GM21576 (cell line): ENCODE measurements around the gene GUCA1A.
"Not testable (repeated sequence)": the region's sequence is repeated elsewhere in the genome, so short reads cannot be mapped to it uniquely, and the experiment has no call there.

Experiments used
- ATAC-seq: cut with Tn5 transposase; IDR thresholded peaks from one replicate; pipeline ENCODE4 v1.9.1; 2021; ENCODE audit warnings: mild to moderate bottlenecking, moderate library complexity; ENCODE audit not compliant: unreplicated experiment

GUCA1A gene

DNA sequence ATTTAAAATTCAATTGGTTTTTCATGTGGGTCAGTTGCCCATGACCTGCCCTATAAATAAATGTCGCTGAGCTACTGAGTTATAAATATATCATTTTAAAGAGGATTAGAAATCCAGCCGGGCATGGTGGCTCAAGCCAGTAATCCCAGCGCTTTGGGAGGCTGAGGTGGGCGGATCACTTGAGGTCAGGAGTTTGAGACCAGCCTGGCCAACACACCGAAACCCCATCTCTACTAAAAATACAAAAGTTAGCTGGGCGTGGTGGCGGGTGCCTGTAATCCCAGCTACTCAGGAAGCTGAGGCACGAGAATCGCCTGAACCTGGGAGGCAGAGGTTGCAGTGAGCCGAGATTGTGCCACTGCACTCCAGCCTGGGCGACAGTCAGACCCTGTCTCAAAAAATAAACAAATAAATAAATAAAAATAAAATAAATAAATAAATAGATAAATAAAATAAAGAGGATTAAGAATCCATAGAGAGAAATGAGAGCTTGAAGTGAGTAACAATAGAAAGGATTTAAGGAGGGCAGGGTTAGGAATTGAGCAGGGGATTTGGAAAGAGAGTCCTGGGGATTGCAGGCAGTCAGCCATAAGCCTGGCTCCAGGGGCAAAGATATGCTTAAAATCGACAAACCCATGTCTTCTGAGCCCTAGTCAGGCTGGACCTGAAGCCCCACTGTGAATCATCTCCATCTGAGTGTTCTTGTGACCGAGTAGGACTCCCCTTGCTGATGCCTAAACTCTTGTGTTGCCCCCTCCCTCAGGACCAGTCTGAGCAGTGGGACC is 29.2 kb downstream of the GUCA1A start:
- not testable (repeated sequence) for ATAC-seq

- ATAC-seq: no peak
These were observed 30.0 kb downstream of the GUCA1A start for GRCh38 chr6:42203183-42203582.

DNA sequence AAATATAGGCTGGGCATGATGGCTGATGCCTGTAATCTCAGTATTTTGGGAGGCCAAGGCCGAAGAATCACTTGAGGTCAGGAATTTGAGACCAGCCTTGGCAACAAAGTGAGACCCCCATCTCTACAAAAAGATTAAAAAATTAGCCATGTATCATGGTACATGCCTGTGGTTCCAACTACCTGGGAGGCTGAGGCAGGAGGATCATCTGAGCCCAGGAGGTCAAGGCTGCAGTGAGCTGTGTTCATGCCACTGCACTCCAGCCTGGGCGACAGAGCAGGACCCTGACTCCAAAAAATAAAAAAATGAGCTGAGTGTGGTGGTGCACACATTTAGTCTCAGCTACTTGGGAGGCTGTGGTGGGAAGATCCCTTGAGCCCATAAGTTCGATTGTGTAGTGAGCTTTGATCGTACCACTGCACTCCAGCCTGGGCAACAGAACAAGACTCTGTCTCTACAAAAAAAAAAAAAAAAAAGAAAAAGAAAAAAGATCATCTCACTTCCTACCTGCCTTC is 31.7 kb downstream of the GUCA1A start:
- ATAC-seq: no peak

- not testable (repeated sequence) for ATAC-seq
These were observed 34.4 kb downstream of the GUCA1A start for GRCh38 chr6:42207559-42207958.

DNA sequence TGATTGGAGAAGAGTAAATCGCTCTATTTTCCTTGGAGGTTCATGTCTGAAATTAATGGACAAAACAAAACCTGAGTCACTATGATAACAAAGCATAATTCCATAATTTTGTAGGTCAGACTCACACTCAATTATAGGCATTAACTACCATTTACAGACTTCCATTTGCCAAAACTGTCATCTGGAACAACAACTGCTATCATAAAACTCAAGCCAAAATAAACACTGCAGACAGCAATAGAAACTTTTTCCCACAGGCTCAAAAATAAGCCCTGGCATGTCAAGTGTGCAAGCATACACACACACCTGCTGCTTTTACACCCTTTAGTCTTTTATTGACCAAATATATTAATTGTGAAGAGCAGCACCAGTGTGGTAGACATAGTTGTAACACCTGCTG is 37.4 kb downstream of the GUCA1A start:
- ATAC-seq: no peak

DNA sequence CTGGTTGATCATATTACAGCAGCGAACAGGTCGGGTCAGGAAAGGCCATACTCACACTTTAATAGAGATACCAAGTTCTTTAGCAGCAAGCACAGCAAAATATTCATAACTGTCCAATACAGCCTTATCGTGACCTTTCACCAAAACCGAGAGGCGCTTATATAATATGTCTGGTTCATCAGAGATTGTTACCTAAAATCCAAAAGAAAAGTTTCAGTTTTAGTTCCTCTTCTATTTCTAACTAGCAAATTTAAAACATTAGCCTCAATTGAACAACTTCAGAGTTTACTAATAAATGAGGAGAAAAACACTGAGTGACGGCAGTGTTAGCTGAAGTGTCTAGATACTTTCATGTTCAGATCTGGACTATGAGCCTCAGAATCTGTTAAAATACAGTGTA is 38.6 kb downstream of the GUCA1A start:
- no peak for ATAC-seq

DNA sequence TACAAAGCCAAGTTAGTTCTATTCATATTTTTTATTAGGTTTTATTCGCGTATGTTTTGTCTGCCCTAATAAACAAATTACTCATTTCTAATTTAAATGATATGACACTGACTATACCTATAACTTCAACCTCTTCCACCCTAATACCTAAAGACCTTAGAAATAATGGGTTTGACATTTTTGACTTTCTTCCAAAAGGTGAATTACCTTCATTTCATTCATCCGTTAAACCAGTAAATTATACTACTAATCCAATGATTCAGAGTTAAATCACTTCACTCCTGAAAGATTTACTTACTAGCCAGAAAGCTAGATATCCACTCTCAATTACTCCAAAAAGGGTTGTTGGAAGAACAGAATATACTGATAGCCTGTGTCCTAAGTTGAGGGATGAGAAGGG is 39.3 kb downstream of the GUCA1A start:
- ATAC-seq: no peak

GRCh38 chr6:42216495-42216894 is 43.3 kb downstream of the GUCA1A start:
- ATAC-seq: not testable (repeated sequence)

- ATAC-seq: no peak
These were observed 44.0 kb downstream of the GUCA1A start for GRCh38 chr6:42217157-42217518.

DNA sequence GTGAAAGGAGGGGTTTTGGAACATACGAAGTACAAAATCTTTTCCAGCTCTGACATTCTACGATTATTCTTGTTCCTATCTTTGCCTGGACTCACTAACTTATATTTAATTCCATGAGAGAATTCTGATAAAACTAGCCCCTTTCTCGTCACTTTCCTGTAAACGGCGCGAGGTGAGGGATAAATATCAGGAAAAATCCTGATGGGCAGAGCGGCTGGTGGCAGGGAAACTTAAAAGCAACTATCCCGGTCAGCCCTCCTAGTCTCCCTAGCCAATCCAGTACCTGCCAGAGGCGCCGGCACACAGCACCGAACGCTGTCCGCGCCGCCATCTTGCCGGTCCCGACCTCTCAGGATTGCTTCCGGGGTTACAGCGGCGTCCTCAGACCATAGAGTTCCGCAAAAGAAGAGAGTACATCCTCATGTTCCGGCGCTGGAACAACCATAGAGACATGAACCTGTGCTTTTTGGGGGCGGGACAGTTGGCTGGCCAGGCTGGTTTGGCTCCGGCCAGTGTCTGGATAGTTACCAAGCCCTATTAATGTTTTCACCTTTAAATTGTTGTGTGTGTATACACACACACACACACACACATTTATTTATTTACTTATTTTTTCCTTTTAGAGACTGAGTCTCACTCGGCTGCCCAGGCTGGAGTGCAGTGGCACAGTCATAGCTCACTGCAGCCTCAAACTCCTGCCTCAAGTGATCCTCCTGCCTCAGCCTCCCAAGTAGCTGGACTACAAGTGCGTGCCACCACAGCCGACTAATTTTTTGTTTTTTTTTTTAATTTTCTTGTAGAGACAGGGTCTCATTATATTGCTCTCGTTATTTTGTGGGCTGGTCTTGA is 44.6 kb downstream of the GUCA1A start, which contains the start of gene MRPS10:
TSS of gene MRPS10 (minus strand) at position 343 of the 849 bp plus-strand sequence. CDS start at position 331, 12 bp downstream.
- peak; percentile 89 for ATAC-seq

- ATAC-seq: no peak
These were observed 47.6 kb downstream of the GUCA1A start for GRCh38 chr6:42220807-42221206.

DNA sequence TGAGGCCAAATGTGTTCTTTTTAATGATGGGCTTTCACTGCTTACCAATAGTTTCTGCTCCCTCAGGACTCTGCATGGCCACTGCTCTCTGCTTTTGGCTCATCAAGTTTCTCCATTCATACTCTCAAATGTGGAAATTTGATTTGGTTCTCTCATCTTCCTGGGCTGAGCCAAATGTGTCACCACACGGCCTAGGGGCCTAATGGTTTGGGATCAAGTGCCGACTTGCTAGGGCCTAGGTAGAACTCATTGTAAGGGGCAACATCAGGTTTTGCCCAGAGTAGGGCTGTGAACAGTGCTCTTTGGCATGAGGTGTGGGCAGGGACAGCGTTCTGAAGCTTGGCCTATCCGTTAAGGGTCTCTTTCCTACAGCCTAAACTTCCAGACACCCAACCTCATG is 48.4 kb downstream of the GUCA1A start:
- no peak for ATAC-seq

DNA sequence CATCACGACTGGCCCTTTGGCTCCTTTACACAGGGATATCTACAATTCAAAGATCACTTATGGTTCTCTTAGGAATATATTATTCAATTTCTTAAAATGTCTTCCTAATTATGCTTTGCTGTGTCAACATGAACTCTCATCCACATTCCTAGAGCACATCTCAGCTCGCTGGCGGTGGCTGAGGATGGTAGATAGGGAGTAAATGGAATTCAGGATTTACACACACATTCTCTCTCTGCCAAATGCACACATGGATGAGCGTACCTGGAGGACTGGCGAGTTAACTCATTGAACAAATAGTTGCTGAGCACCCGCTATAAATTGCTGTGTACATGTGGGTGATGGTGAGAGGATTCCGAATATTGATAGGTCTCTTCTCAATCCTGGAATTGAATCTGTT is 49.3 kb downstream of the GUCA1A start:
- ATAC-seq: no peak

GRCh38 chr6:42224222-42225028 is 51.3 kb downstream of the GUCA1A start:
- peak; percentile 84 for ATAC-seq

DNA sequence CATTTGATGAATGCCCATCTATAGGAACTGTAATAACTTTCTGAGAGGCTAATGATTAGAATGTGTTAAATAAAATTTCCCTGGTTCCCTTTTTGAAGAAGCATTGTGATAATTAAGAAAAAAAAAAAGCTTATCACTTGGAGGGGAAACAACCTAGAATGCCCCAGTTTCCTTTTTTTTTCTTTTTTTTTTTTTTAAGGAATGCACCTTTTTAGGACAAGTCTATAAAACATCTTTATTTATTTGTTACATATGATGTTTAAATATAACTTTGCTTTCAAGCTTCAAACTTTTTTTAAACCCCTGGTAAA is 51.8 kb downstream of the GUCA1A start:
- no peak for ATAC-seq

- ATAC-seq: no peak
These were observed 52.3 kb downstream of the GUCA1A start for GRCh38 chr6:42225419-42225818.

GRCh38 chr6:42226161-42226611 is 53.0 kb downstream of the GUCA1A start:
- no peak for ATAC-seq

- ATAC-seq: no peak
These were observed 53.5 kb downstream of the GUCA1A start for GRCh38 chr6:42226645-42227143.

- ATAC-seq: no peak
These were observed 54.1 kb downstream of the GUCA1A start for GRCh38 chr6:42227173-42227850.

DNA sequence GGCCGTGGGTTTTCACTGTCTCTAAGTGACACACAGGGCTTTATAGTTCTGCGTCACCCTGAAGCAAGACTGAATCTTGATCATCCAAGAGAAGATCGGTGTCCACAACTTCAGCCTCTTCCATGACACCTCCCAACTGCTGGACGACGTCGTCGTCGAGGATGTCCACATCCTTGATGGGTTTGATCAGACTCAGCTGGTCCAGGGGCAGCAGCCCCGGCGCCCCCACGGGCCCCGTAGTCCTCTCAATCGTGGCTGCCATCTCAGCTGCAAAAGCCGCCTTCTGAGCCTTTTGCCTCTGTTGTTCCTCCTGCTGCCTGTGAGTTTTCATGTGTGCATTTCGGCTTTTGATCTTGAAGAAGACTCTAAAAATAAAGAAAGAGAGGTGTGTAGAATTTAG is 55.1 kb downstream of the GUCA1A start:
- ATAC-seq: no peak
